Hepatocyte (in vitro differentiated cells): ENCODE data around the gene IRGC.

Experiments used
- EZH2 ChIP-seq: fragments of 200-600 bp; sonication (generic); IDR thresholded peaks from 2 replicates; pipeline ENCODE4 v1.6.1; 2016; ENCODE audit warnings: antibody characterized with exemption, mild to moderate bottlenecking, borderline replicate concordance
- TF ChIP-seq, protein P1 (sequence below): fragments of 200-600 bp; sonication (generic); IDR thresholded peaks from 2 replicates; pipeline ENCODE4 v1.5.1; 2016; ENCODE audit warnings: antibody characterized with exemption, mild to moderate bottlenecking; ENCODE audit not compliant: poor library complexity

GRCh38 chr19:43743059-43743458 lies 27.2 kb downstream of the IRGC start:
- TF ChIP-seq, protein P1, sequence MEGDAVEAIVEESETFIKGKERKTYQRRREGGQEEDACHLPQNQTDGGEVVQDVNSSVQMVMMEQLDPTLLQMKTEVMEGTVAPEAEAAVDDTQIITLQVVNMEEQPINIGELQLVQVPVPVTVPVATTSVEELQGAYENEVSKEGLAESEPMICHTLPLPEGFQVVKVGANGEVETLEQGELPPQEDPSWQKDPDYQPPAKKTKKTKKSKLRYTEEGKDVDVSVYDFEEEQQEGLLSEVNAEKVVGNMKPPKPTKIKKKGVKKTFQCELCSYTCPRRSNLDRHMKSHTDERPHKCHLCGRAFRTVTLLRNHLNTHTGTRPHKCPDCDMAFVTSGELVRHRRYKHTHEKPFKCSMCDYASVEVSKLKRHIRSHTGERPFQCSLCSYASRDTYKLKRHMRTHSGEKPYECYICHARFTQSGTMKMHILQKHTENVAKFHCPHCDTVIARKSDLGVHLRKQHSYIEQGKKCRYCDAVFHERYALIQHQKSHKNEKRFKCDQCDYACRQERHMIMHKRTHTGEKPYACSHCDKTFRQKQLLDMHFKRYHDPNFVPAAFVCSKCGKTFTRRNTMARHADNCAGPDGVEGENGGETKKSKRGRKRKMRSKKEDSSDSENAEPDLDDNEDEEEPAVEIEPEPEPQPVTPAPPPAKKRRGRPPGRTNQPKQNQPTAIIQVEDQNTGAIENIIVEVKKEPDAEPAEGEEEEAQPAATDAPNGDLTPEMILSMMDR = no peak
- no peak for TF ChIP-seq EZH2
